IPS DF 4.7 (cell line): ENCODE measurements around the gene ZNF205.
"Not testable (repeated sequence)": the region's sequence is repeated elsewhere in the genome, so short reads cannot be mapped to it uniquely, and the experiment has no call there.

Experiments
- DNase-seq: peaks from one replicate; pipeline ENCODE4 v3.0.0-alpha.2; 2013; ENCODE audit warnings: low spot score; ENCODE audit errors: extremely low read depth

ZNF205 gene

DNA sequence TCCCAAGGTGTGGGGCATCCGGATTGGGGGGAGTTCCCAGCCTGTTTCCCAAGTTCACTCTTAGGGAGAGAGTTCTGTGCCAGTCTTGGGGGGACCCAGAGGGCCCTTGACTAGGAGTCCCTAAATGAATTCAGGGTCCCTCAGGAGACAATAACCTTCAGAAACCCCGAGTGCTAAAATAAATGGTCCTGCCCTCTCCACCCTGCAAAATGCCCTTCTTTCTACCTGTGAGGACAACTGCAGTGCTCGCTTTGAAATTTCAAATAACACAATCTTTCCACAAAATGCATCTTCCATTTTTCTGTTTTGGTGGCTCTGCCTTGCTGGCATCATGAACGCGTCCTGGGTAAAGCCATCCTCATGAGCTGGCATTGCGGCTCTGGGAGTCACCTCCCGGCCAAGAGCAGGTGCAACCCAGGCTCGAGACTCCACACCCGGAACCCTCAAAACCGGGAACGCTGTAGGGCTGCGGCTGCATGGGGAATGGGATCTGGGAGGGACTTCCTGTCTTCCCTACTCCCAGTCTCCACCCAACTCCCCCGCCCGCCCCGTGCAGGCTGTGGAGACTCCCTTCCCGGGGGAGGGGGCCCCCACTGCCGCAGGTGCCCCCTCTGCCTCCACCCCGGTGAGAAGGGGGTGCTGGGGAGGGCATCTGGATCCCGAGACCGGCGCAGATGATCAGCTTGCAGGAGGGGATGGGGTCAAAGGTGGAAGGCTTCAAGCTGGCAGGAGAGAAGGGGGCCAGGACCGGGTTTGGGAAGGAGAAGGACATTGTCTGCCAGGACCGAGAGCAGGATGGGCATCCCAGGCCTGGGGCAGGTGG lies at the start of gene ZNF205:
TSS of gene ZNF205 (plus strand) at position 529 of the 823 bp plus-strand sequence. CDS start 845 bp downstream, outside the sequence.
- no peak for DNase-seq

DNA sequence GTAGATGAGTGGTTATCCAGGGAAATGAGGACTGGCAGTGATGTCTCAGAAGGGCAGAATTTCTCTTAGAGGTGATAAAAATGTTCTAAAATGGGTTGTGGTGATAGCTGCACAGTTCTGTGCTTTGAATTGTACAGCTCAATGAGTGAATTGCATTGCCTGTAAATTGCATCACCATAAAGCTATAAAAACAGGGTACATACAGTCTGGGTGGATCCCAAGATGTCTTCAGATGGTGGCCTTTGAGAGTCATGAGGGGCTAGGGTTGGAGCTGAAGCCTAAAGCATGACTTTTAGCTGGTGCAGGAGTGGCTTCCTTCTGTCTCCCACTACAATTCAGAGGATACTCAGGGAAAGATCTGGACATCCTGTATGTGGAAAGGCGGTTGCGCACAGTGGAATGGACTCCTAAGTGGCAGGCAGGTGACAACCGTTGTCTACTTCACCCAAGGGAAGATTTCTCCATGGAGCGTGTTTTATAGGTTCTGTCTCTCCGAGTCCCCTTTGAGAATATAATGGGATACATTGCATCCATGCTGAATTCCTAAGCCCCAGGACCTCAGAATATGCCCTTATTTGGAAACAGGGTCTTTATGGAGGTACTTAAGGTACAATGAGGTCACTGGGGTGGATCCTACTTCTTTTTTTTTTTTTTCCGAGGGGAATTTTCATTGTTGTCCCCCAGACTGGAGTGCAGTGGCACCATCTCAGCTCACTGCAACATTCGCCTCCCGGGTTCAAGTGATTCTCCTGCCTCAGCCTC lies 48.6 kb upstream of the ZNF205 start:
- DNase-seq, result no peak

DNA sequence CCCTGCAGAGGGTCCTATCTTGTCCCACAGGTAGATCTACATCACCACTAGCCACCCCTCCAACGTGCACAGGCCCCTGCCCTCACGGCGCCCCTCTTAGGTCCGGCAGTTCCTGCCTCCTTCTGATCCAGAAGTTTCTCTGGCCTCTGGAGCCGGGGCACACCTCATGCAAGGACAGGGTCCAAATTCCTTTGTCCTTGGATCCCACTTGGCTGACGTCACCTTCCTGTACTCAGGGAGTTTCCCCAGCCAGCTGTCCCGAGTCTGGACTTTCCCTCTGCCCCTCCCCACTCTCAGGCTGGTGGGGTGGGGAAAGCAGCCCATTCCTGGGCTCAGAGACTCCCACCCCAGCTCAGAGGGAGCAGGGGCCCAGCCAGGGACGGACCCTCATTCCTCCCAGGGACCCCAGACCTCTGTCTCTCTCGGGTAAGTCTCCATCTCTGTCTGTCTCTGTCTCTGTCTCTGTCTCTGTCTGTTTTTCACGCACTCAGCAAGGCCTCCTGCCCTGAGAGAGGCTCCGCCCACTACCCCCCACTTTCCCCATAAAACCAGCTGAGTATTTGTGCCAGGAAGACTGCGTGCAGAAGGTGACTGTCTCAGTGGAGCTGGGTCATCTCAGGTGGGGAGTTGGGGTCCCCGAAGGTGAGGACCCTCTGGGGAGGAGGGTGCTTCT lies 47.2 kb upstream of the ZNF205 start, which contains the start of gene IL32:
TSS of gene IL32 (plus strand) at position 572 of the 673 bp plus-strand sequence. CDS start 172 bp downstream, outside the sequence.
- no peak for DNase-seq

DNA sequence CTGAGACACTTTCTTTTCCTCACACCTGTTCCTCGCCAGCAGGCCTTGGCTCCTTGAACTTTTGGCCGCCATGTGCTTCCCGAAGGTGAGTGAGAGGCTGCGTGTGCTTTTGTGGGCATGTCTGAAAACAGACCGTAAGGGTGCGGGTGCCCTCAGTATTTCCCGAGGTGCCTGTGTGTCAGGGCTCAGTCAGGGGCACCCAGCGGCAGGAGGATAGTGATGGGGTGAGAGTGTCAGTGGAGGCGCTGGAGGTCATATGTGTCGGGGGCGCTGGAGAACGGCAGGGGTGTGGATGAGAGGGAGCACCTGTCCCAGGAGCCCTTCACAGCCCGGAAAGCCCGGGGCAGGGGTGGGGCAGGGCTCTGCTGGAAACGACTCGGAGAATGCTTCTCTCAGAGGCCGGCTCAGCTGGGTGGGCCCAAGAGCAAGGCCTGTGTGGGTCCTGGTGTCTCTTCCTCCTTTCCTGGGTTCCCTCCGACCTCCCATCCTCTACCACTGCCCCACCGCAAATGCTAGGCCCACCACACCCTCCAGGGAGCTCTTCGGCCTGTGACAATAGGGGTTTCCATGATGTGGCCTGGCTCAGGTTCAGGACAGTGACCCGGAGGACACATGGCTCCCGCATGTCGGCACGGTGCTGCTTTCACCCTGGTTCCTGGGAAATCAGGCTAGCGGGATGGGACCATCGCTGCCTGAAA lies 46.5 kb upstream of the ZNF205 start:
- DNase-seq, result no peak

DNA sequence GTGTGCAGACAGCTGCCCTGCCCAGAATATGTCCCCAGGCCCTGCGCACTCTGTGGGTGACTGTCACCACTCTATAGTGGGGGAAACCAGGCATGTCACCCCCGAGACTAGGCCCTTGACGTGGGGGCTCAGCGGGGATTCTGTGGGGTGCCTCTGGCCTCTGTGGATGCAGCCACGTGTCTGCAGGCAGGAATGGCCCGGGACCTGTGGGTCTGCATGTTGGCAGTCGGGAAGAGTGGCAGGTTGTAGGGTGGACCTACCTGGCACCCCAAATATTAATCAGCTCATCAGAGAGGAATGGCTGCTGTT lies 46.0 kb upstream of the ZNF205 start:
- DNase-seq, result no peak

DNA sequence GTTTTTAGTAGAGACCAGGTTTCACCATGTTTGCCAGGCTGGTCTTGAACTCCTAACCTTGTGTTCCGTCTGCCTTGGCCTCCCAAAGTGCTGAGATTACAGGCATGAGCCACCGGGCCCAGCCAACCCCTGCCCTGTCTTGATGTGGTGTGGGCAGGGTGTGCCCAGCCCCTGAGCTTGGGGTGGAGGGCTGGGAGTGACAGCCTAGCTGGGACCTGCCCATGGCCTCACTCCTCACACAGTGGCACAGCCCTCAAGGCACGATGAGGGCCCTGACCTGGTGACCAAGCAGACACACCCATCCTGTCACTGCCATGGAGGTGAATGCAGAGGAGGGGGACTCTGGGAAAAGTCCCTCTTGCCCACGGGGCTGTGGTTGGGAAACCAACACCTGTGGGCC lies 43.9 kb upstream of the ZNF205 start:
- no peak for DNase-seq

DNA sequence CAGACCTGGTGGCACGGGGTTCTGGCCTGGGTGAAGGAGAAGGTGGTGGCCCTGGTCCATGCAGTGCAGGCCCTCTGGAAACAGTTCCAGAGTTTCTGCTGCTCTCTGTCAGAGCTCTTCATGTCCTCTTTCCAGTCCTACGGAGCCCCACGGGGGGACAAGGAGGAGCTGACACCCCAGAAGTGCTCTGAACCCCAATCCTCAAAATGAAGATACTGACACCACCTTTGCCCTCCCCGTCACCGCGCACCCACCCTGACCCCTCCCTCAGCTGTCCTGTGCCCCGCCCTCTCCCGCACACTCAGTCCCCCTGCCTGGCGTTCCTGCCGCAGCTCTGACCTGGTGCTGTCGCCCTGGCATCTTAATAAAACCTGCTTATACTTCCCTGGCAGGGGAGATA lies 43.2 kb upstream of the ZNF205 start:
- DNase-seq, result not testable (repeated sequence)

DNA sequence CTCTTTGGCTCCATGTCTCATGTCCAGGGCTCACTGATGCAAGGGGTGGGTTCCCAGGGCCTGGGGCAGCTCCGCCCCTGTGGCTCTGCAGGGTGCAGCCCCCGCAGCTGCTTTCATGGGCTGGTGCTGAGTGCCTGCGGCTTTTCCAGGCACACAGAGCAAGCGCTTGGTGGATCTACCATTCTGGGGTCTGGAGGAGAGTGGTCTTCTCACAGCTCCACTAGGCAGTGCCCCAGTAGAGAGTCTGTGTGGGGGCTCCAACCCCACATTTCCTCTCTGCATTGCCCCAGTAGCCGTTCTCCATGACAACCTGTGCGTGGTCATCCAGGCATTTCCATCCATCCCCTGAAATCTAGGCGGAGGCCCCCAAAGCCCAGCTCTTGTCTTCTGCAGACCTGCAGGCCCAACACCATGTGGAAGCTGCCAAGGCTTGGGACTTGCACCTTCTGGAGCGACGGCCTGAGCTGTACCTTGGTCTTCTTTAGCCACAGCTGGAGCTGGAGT lies 41.7 kb upstream of the ZNF205 start:
- no peak for DNase-seq

DNA sequence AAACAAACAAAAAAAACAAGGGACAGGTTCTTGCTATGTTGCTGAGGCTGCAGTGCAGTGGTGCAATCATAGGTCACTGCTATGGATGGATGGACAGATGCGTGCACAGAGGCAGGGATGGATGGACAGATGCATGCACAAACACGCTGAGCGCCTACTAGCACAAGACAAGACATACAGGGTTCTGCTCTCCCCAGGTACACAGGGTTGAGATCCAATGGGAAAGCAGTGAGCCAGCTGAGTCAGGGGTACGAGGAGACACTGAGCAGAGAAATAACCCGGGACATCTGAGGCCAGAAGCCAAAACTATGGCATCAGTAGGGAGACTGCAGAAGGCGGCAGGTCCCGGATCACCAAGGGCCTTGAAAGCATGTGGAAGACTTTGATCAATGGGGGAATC lies 40.7 kb upstream of the ZNF205 start:
- DNase-seq, result no peak

DNA sequence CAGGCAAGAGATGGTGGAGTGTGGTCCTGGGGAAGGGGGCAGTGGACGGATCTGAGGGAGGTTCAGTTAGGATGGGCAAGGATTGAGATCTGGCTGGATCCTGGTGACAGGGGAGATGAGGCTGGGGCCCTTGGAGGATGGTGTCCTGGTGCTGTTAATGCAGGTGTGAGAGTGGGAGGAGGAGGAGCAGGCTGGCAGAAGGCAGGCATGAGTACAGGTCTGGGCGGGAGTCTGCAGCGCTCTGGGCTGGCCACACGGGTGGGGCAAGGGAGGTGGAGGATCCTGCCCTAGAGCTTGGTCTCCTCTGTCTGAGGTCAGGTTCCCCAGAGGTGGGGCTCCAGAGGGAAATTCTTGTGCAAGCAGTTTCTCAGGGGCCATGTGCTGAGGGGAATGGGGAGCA lies 40.2 kb upstream of the ZNF205 start:
- not testable (repeated sequence) for DNase-seq

DNA sequence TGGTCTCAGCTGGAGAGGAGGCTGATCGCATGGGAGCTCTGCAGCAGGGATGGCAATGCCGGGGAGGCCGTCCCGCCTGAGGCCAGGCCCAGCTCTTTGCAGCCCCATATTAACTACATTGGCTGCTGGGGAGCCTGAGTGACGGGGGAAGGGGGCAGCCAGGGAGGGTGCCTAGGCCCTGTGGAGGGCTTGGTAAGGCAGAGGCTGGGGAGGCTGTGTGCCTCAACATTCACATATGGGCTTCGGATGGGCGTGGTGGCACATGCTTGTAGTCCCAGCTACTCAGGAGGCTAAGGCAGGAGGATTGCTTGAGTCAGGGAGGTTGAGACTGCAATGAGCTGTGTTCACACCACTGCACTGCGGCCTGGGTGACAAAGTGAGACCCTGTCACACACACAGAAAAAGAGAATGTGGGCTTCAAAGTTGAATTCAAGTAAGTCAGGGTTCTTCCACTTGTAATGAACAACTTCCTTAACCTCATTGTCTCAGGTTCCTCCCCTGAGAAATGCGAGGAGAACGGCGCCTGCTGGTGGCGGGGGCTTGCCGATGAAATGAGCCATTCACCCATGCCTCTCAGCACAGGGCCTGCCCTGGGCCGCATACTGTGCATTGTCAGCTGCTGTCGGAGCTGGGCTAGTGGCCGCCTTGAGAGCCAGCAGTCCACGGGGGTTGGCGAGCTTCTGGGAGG lies 39.7 kb upstream of the ZNF205 start:
- DNase-seq, result not testable (repeated sequence)

DNA sequence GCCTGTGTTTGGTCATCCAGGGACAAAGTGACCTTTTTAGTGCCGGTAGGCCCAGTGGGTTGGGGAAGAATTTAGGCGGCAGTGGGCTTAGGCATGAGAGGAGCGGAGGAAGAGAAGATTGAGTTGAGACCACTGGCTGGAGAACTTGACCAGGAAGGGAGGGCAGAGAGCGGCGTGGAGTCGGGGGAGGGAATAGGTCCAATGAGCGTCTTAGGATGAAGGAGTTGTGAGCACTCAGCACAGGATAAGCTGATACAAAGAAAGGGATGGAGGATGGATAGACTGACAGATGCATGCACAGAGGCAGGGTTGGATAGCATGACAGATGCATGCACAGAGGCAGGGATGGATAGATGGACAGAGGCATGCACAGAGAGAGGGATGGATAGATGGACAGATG lies 38.9 kb upstream of the ZNF205 start:
- DNase-seq, result no peak

DNA sequence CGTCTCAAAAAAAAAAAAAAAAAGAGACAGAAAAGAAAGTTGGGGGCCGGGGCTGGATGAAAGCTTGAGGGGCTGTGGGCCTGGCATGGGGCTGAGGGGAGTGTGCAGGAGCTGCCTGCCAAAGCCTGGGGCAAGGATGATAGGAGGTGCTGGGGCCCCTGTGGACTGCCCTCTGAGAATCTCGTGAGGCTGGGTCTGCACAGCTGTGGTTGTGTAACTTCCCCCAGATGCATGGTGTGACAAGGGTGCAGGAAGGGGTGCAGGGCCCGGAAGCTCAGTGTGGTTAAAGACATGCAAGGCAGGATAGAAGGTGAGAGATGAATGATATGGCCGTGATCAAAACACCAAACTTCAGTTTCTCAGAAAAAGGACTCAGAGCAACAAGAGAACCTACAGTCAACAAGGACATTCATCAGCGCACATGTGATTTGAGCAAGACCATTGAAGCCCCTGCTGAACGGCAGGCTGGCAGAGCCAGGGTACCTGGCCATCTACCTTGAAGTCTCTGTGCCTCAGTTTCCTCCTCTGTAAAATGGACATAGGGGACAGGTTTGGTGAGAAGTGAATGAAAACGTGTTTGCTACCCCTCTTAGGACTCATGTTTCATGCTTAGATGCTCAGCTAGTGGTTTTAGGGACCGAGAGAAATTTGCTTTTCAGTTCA lies 37.4 kb upstream of the ZNF205 start:
- DNase-seq, result no peak

DNA sequence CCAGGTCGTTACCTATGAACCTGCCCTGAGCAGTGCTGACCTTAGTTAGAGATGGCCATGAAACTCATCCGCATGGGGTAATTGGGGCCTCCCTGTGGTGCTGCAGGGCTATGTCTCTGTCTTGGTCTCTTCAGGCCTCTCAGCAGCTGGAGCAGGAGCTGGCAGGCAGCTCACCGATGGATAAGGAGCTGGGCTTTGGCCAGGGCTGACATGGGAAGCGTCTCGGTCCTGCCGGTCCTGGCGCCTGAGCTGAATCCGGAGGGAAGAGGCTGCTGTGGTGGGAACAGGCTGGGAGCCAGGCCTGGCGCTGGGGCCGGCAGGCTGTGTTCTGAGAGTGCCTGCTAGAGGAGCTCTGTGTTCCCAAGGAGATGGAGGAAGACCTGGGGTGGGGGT lies 36.9 kb upstream of the ZNF205 start:
- DNase-seq, result no peak

DNA sequence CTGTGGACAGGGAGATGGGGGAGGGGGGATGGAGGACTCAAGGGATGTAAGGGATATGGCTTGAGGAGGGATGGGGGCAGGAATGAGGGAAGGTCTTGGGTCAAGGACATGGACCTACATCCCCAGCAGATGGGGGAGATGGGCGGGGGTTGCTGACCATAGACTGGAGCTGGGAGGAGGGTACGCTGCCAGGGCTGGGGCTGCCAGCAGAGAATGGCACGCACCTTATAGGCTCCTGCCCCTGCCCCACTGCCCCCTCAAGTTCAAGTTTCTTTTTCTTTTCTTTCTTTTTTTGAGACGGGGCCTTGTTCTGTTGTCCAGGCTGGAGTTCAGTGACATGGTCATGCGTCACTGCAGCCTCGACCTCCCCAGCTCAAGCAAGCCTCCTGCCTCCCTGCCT lies 36.4 kb upstream of the ZNF205 start:
- DNase-seq, result not testable (repeated sequence)

DNA sequence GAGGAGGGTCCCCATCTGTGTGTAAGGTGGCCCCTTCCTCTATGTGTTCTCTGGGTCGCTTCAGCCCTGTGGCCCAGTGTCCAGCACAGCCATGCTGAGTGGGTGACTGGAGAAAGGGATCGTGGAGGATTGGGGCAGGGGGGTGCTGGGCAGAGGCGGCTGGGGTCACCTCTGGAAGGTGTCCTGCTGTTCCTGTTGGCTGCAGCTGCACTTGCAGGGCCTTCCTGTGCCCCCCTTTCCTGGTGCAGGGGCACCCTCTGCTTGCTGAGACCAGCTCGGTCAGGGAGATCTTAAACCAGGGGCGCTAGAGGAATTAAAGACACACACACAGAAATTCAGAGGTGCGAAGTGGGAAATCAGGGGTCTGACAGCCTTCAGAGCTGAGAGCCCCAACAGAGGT lies 35.8 kb upstream of the ZNF205 start:
- DNase-seq, result no peak

DNA sequence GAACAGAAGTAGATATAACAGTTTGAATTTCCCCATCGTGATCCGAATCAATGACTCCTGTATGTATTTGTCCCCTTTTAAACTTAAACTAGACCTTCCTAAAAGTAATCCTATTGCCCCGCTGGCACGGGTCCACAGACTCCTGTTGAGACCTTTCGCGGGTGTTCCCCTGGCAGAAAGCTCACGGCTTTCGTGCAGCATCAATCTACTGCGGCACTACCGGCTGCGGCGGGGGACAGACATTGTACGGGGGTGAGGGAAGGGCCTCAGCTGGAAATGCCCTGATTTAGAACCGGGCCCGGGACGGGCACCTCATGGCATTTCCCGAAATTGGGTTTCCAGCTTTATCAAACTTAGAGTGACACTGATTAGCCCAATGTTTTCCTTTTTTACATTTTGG lies 32.4 kb upstream of the ZNF205 start:
- DNase-seq, result no peak

DNA sequence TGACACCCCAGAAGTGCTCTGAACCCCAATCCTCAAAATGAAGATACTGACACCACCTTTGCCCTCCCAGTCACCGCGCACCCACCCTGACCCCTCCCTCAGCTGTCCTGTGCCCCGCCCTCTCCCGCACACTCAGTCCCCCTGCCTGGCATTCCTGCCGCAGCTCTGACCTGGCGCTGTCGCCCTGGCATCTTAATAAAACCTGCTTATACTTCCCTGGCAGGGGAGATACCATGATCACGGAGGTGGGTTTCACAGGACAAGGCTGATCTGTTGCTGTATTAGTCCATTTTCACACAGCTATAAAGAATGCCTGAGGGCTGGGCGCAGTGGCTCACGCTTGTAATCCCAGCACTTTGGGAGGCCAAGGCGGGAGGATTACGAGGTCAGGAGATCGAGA lies 30.4 kb upstream of the ZNF205 start:
- not testable (repeated sequence) for DNase-seq

DNA sequence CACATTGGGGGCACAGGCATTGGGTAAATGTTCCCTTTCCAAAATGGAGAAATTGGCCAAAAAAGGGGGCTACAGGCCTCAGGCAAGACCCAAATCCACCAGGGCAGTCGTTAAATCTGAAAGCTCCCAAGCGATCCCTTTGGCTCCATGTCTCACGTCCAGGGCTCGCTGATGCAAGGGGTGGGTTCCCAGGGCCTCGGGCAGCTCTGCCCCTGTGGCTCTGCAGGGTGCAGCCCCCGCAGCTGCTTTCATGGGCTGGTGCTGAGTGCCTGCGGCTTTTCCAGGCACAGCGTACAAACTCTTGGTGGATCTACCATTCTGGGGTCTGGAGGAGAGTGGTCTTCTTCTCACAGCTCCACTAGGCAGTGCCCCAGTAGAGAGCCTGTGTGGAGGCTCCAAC lies 29.0 kb upstream of the ZNF205 start:
- DNase-seq, result not testable (repeated sequence)

DNA sequence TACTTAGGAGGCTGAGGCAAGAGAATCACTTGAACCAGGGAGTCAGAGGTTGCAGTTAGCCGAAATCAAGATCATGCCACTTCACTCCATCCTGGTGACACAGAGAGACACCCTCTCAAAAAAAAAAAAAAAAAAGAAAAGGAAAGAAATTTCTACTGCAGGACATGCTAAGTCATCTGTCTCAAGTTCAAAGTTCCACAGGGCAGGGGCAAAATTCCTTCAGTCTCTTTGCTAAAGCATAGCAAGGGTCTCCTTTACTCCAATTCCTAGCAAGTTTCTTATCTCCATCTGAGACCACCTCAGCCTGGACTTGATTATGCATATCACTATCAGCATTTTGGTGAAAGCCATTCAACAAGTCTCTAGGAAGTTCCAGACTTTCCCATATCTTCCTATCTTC lies 27.9 kb upstream of the ZNF205 start:
- DNase-seq, result no peak
